Keratinocyte (primary cell): ENCODE data around the gene IRF4. TPM values are rescaled to one million over a fixed set of nuclear protein-coding genes. Genes with fewer than 3 reads are reported as not detected.

ENCODE experiments used
- DNase-seq: peaks from one replicate; pipeline ENCODE4 v3.0.0-alpha.2; 2011; ENCODE audit warnings: low read depth, missing footprints, low spot score
- FAIRE-seq: peaks from 2 replicates; lab custom pipeline; 2011; peaks lifted over from hg19 to GRCh38; lab: Jason Lieb, UNC
- H2AFZ ChIP-seq: 2 replicates; pipeline ENCODE4 v1.6.0; 2012; ENCODE audit warnings: low read length, control low read depth, inconsistent platforms; ENCODE audit not compliant: control insufficient read depth
- H3K27ac ChIP-seq: 2 replicates; pipeline ENCODE4 v1.5.1; 2011; ENCODE audit warnings: low read length; ENCODE audit not compliant: control insufficient read depth, insufficient read depth
- H3K27me3 ChIP-seq: 3 replicates; pipeline ENCODE4 v1.6.0; 2011; ENCODE audit warnings: low read length; ENCODE audit not compliant: control insufficient read depth, insufficient read depth; ENCODE audit errors: extremely low read depth
- H3K36me3 ChIP-seq, 2 experiments: 2 replicates in 1 of 2; 3 replicates in 1 of 2; pipeline ENCODE4 v1.5.1; 2011; ENCODE audit warnings: low read length in 2 of 2, mild to moderate bottlenecking in 1 of 2; ENCODE audit not compliant: control insufficient read depth in 2 of 2, insufficient read depth in 2 of 2; ENCODE audit errors: extremely low read depth in 1 of 2
- H3K4me1 ChIP-seq: 3 replicates; pipeline ENCODE4 v1.5.1; 2011; ENCODE audit warnings: low read length; ENCODE audit not compliant: control insufficient read depth, insufficient read depth; ENCODE audit errors: extremely low read depth
- H3K4me2 ChIP-seq: 3 replicates; pipeline ENCODE4 v1.6.0; 2011; ENCODE audit warnings: low read depth, low read length; ENCODE audit not compliant: control insufficient read depth, insufficient read depth; ENCODE audit errors: extremely low read depth
- H3K4me3 ChIP-seq, 3 experiments: fragments of 200-600 bp in 1 of 3; sonication (generic) in 1 of 3; 2 replicates in 2 of 3; 3 replicates in 1 of 3; pipeline ENCODE4 v1.5.1; 2011 to 2016; ENCODE audit warnings: low read length in 3 of 3, mild to moderate bottlenecking in 3 of 3, control low read depth in 2 of 3, inconsistent platforms in 1 of 3, low read depth in 1 of 3, mixed read lengths in 1 of 3, mixed run types in 1 of 3, moderate library complexity in 1 of 3; ENCODE audit not compliant: control insufficient read depth in 2 of 3, insufficient read depth in 2 of 3; ENCODE audit errors: extremely low read depth in 1 of 3
- H3K79me2 ChIP-seq: 2 replicates; pipeline ENCODE4 v1.6.0; 2012; ENCODE audit warnings: low read length; ENCODE audit not compliant: control insufficient read depth, insufficient read depth
- H3K9ac ChIP-seq: 3 replicates; pipeline ENCODE4 v1.6.0; 2011; ENCODE audit warnings: low read length; ENCODE audit not compliant: control insufficient read depth, insufficient read depth; ENCODE audit errors: extremely low read depth
- H3K9me1 ChIP-seq: 3 replicates; pipeline ENCODE4 v1.6.0; 2011; ENCODE audit warnings: low read length; ENCODE audit not compliant: control insufficient read depth, insufficient read depth; ENCODE audit errors: extremely low read depth
- H3K9me3 ChIP-seq: 2 replicates; pipeline ENCODE4 v1.5.1; 2012; ENCODE audit warnings: low read depth, low read length; ENCODE audit not compliant: control insufficient read depth
- H4K20me1 ChIP-seq: 3 replicates; pipeline ENCODE4 v1.6.0; 2011; ENCODE audit warnings: low read length; ENCODE audit not compliant: control insufficient read depth, insufficient read depth; ENCODE audit errors: extremely low read depth
- EZH2 ChIP-seq: IDR thresholded peaks from one replicate; pipeline ENCODE4 v1.6.1; 2012; ENCODE audit warnings: inconsistent platforms, mild to moderate bottlenecking, low read length, moderate library complexity
- dilution Hi-C: fragments of 300-500 bp; cut with MboI; formaldehyde crosslinking; loops from one replicate; pipeline ENCODE4 v1.7.0; 2020; ENCODE audit warnings: low sequenced_read_pairs; ENCODE audit not compliant: extremely low pct_ligation_motif_present
- polyA plus RNA-seq, 5 experiments: library from polyadenylated mRNA; depleted of rRNA in 3 of 5; stranded (reverse) in 3 of 5; stranded (forward) in 1 of 5; unstranded in 1 of 5; fragments of >200 nt; gene quantifications; 1 replicate in 1 of 5; 2 replicates in 3 of 5; 3 replicates in 1 of 5; pipeline versions ENCODE4 v1.2.1 to v1.2.3, GENCODE V29; 2011 to 2012; ENCODE audit warnings: missing spikeins in 2 of 5, low read depth in 1 of 5, low replicate concordance in 1 of 5
- TF ChIP-seq, protein P1 (sequence below), 3 experiments: IDR thresholded peaks in 1 of 3; conservative IDR thresholded peaks in 1 of 3; optimal IDR thresholded peaks in 1 of 3; 2 replicates in 2 of 3; 3 replicates in 1 of 3; pipeline versions ENCODE3 to v1.5.1; 2011; ENCODE audit warnings: low read length in 3 of 3, mild to moderate bottlenecking in 3 of 3, moderate library complexity in 2 of 3, control low read depth in 1 of 3, inconsistent platforms in 1 of 3; ENCODE audit not compliant: insufficient read depth in 2 of 3; ENCODE audit errors: extremely low read depth in 1 of 3

The IRF4 gene
- polyA plus RNA-seq, 1 donor (not counting 4 experiments of a cell fraction or from before 2014, with no cell fraction given), result 0.12 TPM

DNA sequence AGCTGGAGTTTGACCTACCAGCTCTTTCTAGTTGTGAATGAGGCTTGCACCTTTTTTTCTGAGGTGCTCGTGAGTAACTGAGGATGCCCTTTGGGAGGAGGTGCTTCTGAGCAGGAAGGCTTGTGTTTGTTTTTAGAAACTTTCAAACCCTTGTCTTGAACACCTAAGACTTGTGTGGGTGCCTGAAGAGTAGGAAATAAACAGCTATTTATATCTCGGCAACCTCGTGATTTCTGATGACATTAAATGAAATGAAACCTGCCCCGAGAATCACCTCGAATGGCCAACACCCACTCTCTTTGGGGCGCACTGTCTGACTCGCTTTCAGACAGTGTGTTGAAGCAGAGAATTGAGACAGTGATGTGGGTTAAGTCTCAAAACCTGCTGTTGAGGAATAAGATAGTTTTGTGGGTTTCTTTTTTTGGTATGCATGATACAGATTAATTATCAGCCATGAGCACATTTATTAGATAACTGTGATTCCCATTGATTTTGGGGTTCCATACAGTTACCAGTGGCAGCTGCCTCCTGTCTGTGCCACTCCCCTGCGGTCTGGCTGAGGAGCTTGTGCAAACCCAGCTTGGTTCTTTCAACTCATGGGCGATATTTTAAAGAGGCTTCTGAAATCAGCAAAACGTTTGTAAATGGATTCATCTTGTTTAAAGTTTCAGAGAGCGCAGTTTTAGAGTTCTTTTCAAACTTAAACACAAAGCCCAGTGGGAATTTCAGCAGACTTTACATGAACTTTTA lies 8.4 kb downstream of the IRF4 start:
- Histone ChIP-seq H3K4me3 (no peak overlapping the region), H3K27me3 (peaks cover 15% of the 10 kb centered on the region), H4K20me1 (no peaks in the 10 kb centered on the region), H2AFZ (no peak overlapping the region), H3K27ac (no peak overlapping the region), H3K4me2 (no peak overlapping the region), H3K9ac (no peak overlapping the region), H3K9me1 (no peaks in the 10 kb centered on the region), H3K36me3 (no peaks in the 10 kb centered on the region), H3K4me1 (no peaks in the 10 kb centered on the region), H3K79me2 (no peaks in the 10 kb centered on the region), H3K9me3 (peaks cover 4% of the 10 kb centered on the region)
- FAIRE-seq, result no peak
- TF ChIP-seq, protein P1, sequence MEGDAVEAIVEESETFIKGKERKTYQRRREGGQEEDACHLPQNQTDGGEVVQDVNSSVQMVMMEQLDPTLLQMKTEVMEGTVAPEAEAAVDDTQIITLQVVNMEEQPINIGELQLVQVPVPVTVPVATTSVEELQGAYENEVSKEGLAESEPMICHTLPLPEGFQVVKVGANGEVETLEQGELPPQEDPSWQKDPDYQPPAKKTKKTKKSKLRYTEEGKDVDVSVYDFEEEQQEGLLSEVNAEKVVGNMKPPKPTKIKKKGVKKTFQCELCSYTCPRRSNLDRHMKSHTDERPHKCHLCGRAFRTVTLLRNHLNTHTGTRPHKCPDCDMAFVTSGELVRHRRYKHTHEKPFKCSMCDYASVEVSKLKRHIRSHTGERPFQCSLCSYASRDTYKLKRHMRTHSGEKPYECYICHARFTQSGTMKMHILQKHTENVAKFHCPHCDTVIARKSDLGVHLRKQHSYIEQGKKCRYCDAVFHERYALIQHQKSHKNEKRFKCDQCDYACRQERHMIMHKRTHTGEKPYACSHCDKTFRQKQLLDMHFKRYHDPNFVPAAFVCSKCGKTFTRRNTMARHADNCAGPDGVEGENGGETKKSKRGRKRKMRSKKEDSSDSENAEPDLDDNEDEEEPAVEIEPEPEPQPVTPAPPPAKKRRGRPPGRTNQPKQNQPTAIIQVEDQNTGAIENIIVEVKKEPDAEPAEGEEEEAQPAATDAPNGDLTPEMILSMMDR (optimal IDR thresholded peaks at IDR 0.05 in 1 of 3, IDR thresholded peaks at IDR 0.05 in 1 of 3, conservative IDR thresholded peaks at IDR 0.05 in 1 of 3; ENCODE audit: extremely low read depth in 1 of 3, insufficient read depth in 2 of 3, low read length in 3 of 3), result no peak
- no peak for TF ChIP-seq EZH2
- no peak for DNase-seq
- dilution Hi-C loops, result no loop called here

DNA sequence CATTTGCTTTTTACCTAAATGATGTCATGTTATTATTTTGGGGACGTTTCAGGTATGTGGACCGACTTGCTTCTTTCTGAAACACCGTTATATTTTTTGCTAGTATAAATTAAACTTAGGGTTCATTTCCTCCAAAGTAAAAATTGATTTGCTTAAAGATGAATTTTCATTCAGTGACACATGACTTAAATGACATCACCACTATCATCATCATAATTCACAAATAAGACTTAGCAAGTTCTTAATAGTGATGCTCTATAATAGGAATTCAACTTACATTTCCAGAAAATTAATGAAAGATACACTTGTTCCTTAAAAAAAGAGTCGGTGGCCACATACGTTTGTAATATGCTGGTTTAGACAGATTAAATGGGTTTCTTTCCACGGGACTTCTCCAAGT lies 9.3 kb downstream of the IRF4 start:
- Histone ChIP-seq H3K4me2 (no peak overlapping the region), H3K27me3 (peaks cover 11% of the 10 kb centered on the region), H3K79me2 (no peaks in the 10 kb centered on the region), H2AFZ (no peak overlapping the region), H4K20me1 (no peaks in the 10 kb centered on the region), H3K9ac (no peak overlapping the region), H3K9me1 (no peaks in the 10 kb centered on the region), H3K36me3 (no peaks in the 10 kb centered on the region), H3K4me1 (no peaks in the 10 kb centered on the region), H3K4me3 (no peak overlapping the region), H3K9me3 (peaks cover 6% of the 10 kb centered on the region), H3K27ac (no peak overlapping the region)
- dilution Hi-C loops, result no loop called here
- TF ChIP-seq EZH2, result no peak
- TF ChIP-seq, protein P1 (optimal IDR thresholded peaks at IDR 0.05 in 1 of 3, IDR thresholded peaks at IDR 0.05 in 1 of 3, conservative IDR thresholded peaks at IDR 0.05 in 1 of 3; ENCODE audit: extremely low read depth in 1 of 3, insufficient read depth in 2 of 3, low read length in 3 of 3), result no peak
- FAIRE-seq (no peak), DNase-seq (no peak)
